PC-3 (cell line): Measurements from ENCODE around the gene EFCAB12.

Experiments used
- CTCF ChIP-seq: fragments of 300-600 bp; sonication (generic); conservative IDR thresholded peaks from 2 replicates; pipeline ENCODE4 v1.5.1; 2017; ENCODE audit warnings: antibody characterized with exemption, low read depth, mild to moderate bottlenecking, low read length
- EZH2 ChIP-seq: fragments of 300-600 bp; sonication (generic); IDR thresholded peaks from one replicate; pipeline ENCODE4 v1.6.1; 2017; ENCODE audit warnings: antibody characterized with exemption, mild to moderate bottlenecking, low read length; ENCODE audit not compliant: unreplicated experiment

DNA sequence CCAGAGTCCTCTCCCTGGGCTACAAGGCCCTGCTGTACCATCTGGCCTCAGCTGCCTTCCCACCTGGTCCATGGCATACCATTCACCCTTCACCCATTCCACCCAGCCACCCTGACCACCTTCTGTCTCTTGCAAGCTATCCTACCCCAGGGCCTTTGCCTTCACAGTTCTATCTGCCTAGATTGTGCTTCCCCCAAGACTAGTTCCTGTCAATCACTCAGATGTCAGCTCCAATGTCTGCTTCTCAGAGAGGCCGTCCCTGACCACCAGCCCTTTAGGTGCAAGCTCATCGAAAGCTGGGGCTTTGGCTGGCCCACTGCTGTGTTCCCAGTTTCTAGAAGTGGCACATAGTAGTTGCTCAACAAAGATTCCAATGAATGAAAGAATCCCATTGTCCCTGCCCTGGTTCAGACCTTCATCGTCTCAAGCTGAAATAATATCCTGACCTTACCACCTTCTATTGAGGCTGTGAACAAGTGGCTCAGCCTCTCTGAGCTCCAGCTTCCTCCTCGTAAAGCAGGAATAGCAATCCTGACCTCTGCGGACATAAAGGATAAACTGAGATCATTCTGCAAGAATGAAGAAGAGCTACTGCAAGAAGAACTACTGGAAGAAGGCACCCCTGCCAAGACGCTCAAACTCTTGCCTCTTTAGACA lies 15.8 kb downstream of the EFCAB12 start:
- TF ChIP-seq CTCF (no peak), EZH2 (no peak)
